Keratinocyte (primary cell): Measurements from ENCODE around the gene PRDX6.

Experiments used
- CTCF ChIP-seq, 3 experiments: IDR thresholded peaks in 1 of 3; conservative IDR thresholded peaks in 1 of 3; optimal IDR thresholded peaks in 1 of 3; 2 replicates in 2 of 3; 3 replicates in 1 of 3; pipeline versions ENCODE3 to v1.5.1; 2011; ENCODE audit warnings: low read length in 3 of 3, mild to moderate bottlenecking in 3 of 3, moderate library complexity in 2 of 3, control low read depth in 1 of 3, inconsistent platforms in 1 of 3; ENCODE audit not compliant: insufficient read depth in 2 of 3; ENCODE audit errors: extremely low read depth in 1 of 3
- EZH2 ChIP-seq: IDR thresholded peaks from one replicate; pipeline ENCODE4 v1.6.1; 2012; ENCODE audit warnings: inconsistent platforms, mild to moderate bottlenecking, low read length, moderate library complexity

GRCh38 chr1:173433751-173434326, 43.3 kb upstream of the PRDX6 start:
- no peak for TF ChIP-seq CTCF (optimal IDR thresholded peaks at IDR 0.05 in 1 of 3, IDR thresholded peaks at IDR 0.05 in 1 of 3, conservative IDR thresholded peaks at IDR 0.05 in 1 of 3; ENCODE audit: extremely low read depth in 1 of 3, insufficient read depth in 2 of 3, low read length in 3 of 3)
- TF ChIP-seq EZH2: no peak
